Sigmoid colon (tissue), 7 donors: ENCODE measurements around the gene GGCT. TPM values are rescaled to one million over a fixed set of nuclear protein-coding genes. Genes with fewer than 3 reads are reported as not detected.
"Not testable (repeated sequence)": the region's sequence is repeated elsewhere in the genome, so short reads cannot be mapped to it uniquely, and the experiment has no call there.

Source experiments
- DNase-seq: peaks from one replicate; pipeline ENCODE4 v3.0.0-alpha.2; 2019
- H3K27ac ChIP-seq, 4 donors: fragments of 200-600 bp; sonication (generic); one replicate each; pipeline ENCODE4 v1.5.1; 2016 to 2019; ENCODE audit warnings: mild to moderate bottlenecking in 1 of 4
- H3K27me3 ChIP-seq, 3 donors: fragments of 200-600 bp; sonication (generic); one replicate each; pipeline ENCODE4 v1.5.1; 2019; ENCODE audit warnings: mild to moderate bottlenecking in 1 of 3
- H3K36me3 ChIP-seq, 4 donors: fragments of 200-600 bp; sonication (generic); one replicate each; pipeline ENCODE4 v1.5.1; 2016 to 2019
- H3K4me1 ChIP-seq, 4 donors: fragments of 200-600 bp; sonication (generic); one replicate each; pipeline ENCODE4 v1.5.1; 2017 to 2019
- H3K4me3 ChIP-seq, 4 donors: fragments of 200-600 bp; sonication (generic); one replicate each; pipeline ENCODE4 v1.5.1; 2017 to 2019; ENCODE audit warnings: mild to moderate bottlenecking in 2 of 4, moderate library complexity in 1 of 4
- H3K9me3 ChIP-seq, 4 donors: fragments of 200-600 bp in 3 of 4; sonication (generic) in 3 of 4; one replicate each; pipeline versions ENCODE4 v1.5.1 to v1.6.1; 2013 to 2019
- EP300 ChIP-seq, 4 donors: sonication (generic); formaldehyde crosslinking; IDR thresholded peaks; one replicate each; pipeline ENCODE4 v1.6.1; 2017; ENCODE audit warnings: antibody characterized with exemption in 4 of 4
- POLR2A ChIP-seq, 2 donors: fragments of 450-650 bp; IDR thresholded peaks; one replicate each; pipeline ENCODE4 v1.6.1; 2016; ENCODE audit warnings: antibody characterized with exemption in 2 of 2, mild to moderate bottlenecking in 2 of 2, moderate library complexity in 2 of 2
- POLR2AphosphoS5 ChIP-seq, 4 donors: sonication (generic); formaldehyde crosslinking; IDR thresholded peaks; one replicate each; pipeline ENCODE4 v1.6.1; 2017; ENCODE audit warnings: antibody characterized with exemption in 4 of 4
- WGBS, 2 donors: extraction: QIAGEN DNeasy Blood & Tissue Kit; methylation state at CpG; one replicate each; pipeline ENCODE4 v1.1.7; 2013; 5-methylcytosine and 5-hydroxymethylcytosine counted together
- intact Hi-C: fragments of 100-400 bp; cut with DNase I; formaldehyde crosslinking; loops from one replicate; pipeline ENCODE4 v1.15.1; 2023
- polyA plus RNA-seq, 3 donors: library from polyadenylated mRNA; stranded (reverse); fragments of 200-250 nt; gene quantifications; one replicate each; pipeline ENCODE4 v1.2.3, GENCODE V29; 2013
- total RNA-seq, 4 donors: library from RNA; depleted of rRNA; stranded (reverse); fragments of >200 nt; gene quantifications; one replicate each; pipeline ENCODE4 v1.1.0, GENCODE V29; 2016
- TF ChIP-seq, protein P1 (sequence below), 4 experiments: fragments of 450-650 bp in 3 of 4; fragments of 200-600 bp in 1 of 4; IDR thresholded peaks; one replicate each; pipeline ENCODE4 v1.5.1; 2016 to 2019; ENCODE audit warnings: antibody characterized with exemption in 4 of 4, mild to moderate bottlenecking in 3 of 4, moderate library complexity in 2 of 4
- donor health status: healthy with polysubstance abuse.
- donor health status: Bipolar disorder and iron deficiency.
- donor health status: healthy.

Gene GGCT
- total and polyA plus RNA-seq, 7 donors = 18.8 to 97.3 (median 40.9) TPM

DNA sequence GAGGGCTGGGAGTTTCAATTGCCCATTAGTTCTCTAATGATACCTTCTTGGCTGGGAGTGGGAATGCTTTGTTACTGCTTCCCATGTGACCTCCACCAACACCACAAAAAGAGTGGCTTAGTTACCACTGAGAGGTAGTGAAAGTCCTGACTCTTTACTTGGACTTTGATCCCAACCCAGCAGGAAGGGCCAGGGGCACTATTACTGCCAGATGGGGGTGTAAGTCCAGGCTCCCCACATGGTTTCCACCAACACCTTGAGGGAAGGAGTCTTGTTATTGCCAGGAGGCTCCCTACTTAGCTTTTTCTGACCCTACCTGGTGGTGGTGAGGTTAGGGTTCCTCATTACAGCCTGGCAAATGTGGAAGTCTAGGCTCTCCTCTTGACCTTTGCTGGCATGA, 11.4 kb downstream of the GGCT start:
- no peaks in the 10 kb centered on the region for H3K4me1 ChIP-seq
- H3K27me3 ChIP-seq = no peaks in the 10 kb centered on the region
- no peak for DNase-seq
- H3K4me3 ChIP-seq = no peak overlapping the region
- TF ChIP-seq, protein P1, sequence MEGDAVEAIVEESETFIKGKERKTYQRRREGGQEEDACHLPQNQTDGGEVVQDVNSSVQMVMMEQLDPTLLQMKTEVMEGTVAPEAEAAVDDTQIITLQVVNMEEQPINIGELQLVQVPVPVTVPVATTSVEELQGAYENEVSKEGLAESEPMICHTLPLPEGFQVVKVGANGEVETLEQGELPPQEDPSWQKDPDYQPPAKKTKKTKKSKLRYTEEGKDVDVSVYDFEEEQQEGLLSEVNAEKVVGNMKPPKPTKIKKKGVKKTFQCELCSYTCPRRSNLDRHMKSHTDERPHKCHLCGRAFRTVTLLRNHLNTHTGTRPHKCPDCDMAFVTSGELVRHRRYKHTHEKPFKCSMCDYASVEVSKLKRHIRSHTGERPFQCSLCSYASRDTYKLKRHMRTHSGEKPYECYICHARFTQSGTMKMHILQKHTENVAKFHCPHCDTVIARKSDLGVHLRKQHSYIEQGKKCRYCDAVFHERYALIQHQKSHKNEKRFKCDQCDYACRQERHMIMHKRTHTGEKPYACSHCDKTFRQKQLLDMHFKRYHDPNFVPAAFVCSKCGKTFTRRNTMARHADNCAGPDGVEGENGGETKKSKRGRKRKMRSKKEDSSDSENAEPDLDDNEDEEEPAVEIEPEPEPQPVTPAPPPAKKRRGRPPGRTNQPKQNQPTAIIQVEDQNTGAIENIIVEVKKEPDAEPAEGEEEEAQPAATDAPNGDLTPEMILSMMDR (IDR thresholded peaks at IDR 0.05) = no peak
- TF ChIP-seq POLR2A (IDR thresholded peaks at IDR 0.05) = no peak
- TF ChIP-seq POLR2AphosphoS5 (IDR thresholded peaks at IDR 0.05) = no peak
- no peak for TF ChIP-seq EP300 (IDR thresholded peaks at IDR 0.05)
- H3K27ac ChIP-seq = no peak overlapping the region
- peaks cover 0 to 8% (median 0%) of the 10 kb centered on the region in 4 donors for H3K36me3 ChIP-seq
- H3K9me3 ChIP-seq = peaks cover 0 to 2% (median 0%) of the 10 kb centered on the region in 4 donors
- intact Hi-C loops = no loop called here

GRCh38 chr7:30491417-30491816, 13.2 kb downstream of the GGCT start:
- TF ChIP-seq, protein P1 (IDR thresholded peaks at IDR 0.05) = no peak
- TF ChIP-seq EP300 (IDR thresholded peaks at IDR 0.05) = no peak
- no peak for TF ChIP-seq POLR2AphosphoS5 (IDR thresholded peaks at IDR 0.05)
- TF ChIP-seq POLR2A (IDR thresholded peaks at IDR 0.05) = no peak
- DNase-seq = no peak
- no peak overlapping the region for H3K4me3 ChIP-seq
- H3K9me3 ChIP-seq = peaks cover 0 to 2% (median 0%) of the 10 kb centered on the region in 4 donors
- peaks cover 0 to 1% (median 0%) of the 10 kb centered on the region in 4 donors for H3K36me3 ChIP-seq
- no peak overlapping the region for H3K27ac ChIP-seq
- intact Hi-C loops = no loop called here
- no peaks in the 10 kb centered on the region for H3K4me1 ChIP-seq
- no peaks in the 10 kb centered on the region for H3K27me3 ChIP-seq

DNA sequence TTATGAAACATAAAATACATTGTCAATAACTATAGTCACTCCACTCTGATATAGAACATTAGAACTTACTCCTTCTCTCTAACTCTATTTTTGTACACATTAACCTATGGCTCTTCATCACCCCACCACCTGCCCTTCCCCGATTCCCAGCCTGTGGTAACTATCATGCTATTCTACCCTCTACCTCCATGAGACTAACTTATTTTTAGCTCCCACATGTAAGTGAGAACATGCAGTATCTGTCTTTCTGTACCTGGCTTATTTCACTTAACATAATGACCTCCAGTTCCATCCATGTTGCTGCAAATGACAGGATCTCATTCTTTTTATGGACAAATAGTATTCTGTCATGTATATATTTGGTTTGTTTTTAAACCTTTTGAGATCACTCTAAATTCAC, 17.3 kb downstream of the GGCT start:
- intact Hi-C loops = no loop called here
- H3K4me3 ChIP-seq = no peak overlapping the region
- no peak for DNase-seq
- H3K9me3 ChIP-seq = peaks cover 0 to 2% (median 0%) of the 10 kb centered on the region in 4 donors
- H3K27me3 ChIP-seq = no peaks in the 10 kb centered on the region
- 87 to 88% methylated on average over 1 of the region's 1 CpG for WGBS, 2 donors
- no peak overlapping the region for H3K27ac ChIP-seq
- H3K36me3 ChIP-seq = no peaks in the 10 kb centered on the region
- TF ChIP-seq, protein P1 (IDR thresholded peaks at IDR 0.05) = no peak
- no peak for TF ChIP-seq POLR2A (IDR thresholded peaks at IDR 0.05)
- TF ChIP-seq POLR2AphosphoS5 (IDR thresholded peaks at IDR 0.05) = no peak
- no peak for TF ChIP-seq EP300 (IDR thresholded peaks at IDR 0.05)
- H3K4me1 ChIP-seq = no peaks in the 10 kb centered on the region

GRCh38 chr7:30485667-30486066, 19.0 kb downstream of the GGCT start:
- H3K27ac ChIP-seq = no peak overlapping the region
- no peak overlapping the region for H3K4me3 ChIP-seq
- DNase-seq = no peak
- no peaks in the 10 kb centered on the region for H3K36me3 ChIP-seq
- intact Hi-C loops = no loop called here
- no peaks in the 10 kb centered on the region for H3K9me3 ChIP-seq
- TF ChIP-seq POLR2A (IDR thresholded peaks at IDR 0.05) (no peak), POLR2AphosphoS5 (IDR thresholded peaks at IDR 0.05) (no peak), EP300 (IDR thresholded peaks at IDR 0.05) (no peak)
- TF ChIP-seq, protein P1 (IDR thresholded peaks at IDR 0.05) = no peak
- H3K27me3 ChIP-seq = no peaks in the 10 kb centered on the region
- 93 to 98% methylated on average over 1 of the region's 1 CpG for WGBS, 2 donors
- no peaks in the 10 kb centered on the region for H3K4me1 ChIP-seq

DNA sequence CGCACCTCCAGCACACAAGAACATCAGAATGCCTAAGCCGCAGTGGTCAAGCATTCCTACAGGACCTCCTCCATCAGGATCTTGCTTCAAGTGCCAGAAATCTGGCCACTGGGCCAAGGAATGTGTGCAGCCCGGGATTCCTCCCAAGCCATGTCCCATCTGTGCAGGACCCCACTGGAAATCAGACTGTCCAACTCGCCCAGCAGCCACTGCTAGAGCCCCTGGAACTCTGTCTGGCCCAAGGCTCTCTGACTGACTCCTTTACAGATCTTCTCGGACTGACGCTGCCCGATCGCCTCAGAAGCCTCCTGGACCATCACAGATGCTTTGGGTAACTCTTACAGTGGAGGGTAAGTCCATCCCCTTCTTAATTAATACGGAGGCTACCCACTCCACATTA, 23.2 kb downstream of the GGCT start:
- intact Hi-C loops, H3K27me3 ChIP-seq, H3K36me3 ChIP-seq, DNase-seq, H3K9me3 ChIP-seq, H3K27ac ChIP-seq, H3K4me3 ChIP-seq: not testable (repeated sequence)
- 94 to 96% methylated on average over 9 of the region's 9 CpGs for WGBS, 2 donors
- H3K4me1 ChIP-seq = peaks cover 0 to 32% (median 26%) of the 10 kb centered on the region in 4 donors
